ENCODE results near the gene GABBR2.

The GABBR2 gene

GRCh38 chr9:98558575-98558974, 150.2 kb downstream of the GABBR2 start:
- no peak overlapping the region for H3K4me3 ChIP-seq (ENCODE audit: low read depth, low read length)
- TF ChIP-seq CTCF (IDR thresholded peaks at IDR 0.05; ENCODE audit: borderline replicate concordance, insufficient read depth, low read depth, low read length) = no peak

DNA sequence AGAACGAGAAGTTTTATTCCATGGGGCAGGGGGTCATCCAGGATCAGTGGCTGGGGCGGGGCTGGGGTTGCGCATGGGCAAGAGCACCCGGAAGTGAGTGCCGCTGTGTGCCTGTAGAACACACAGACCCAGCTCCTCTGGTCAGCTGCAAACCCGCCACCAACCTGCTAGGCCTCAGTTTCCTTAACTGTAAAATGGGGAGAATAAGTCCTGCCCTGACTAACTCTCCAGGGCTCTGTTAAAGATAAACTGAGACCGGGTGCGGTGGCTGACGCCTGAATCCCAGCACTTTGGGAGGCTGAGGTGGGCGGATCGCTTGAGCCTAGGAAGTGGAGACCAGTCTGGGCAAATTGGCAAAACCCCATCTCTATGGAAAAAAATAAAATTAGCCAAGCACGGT, 152.2 kb downstream of the GABBR2 start:
- TF ChIP-seq CTCF (IDR thresholded peaks at IDR 0.05; ENCODE audit: borderline replicate concordance, insufficient read depth, low read depth, low read length) = no peak
- H3K4me3 ChIP-seq (ENCODE audit: low read depth, low read length) = no peak overlapping the region

GRCh38 chr9:98555651-98556465, 152.9 kb downstream of the GABBR2 start:
- H3K4me3 ChIP-seq (ENCODE audit: low read depth, low read length) = no peak overlapping the region
- TF ChIP-seq CTCF (IDR thresholded peaks at IDR 0.05; ENCODE audit: borderline replicate concordance, insufficient read depth, low read depth, low read length) = no peak

GRCh38 chr9:98554752-98555151, 154.0 kb downstream of the GABBR2 start:
- H3K4me3 ChIP-seq (ENCODE audit: low read depth, low read length) = no peak overlapping the region
- no peak for TF ChIP-seq CTCF (IDR thresholded peaks at IDR 0.05; ENCODE audit: borderline replicate concordance, insufficient read depth, low read depth, low read length)

DNA sequence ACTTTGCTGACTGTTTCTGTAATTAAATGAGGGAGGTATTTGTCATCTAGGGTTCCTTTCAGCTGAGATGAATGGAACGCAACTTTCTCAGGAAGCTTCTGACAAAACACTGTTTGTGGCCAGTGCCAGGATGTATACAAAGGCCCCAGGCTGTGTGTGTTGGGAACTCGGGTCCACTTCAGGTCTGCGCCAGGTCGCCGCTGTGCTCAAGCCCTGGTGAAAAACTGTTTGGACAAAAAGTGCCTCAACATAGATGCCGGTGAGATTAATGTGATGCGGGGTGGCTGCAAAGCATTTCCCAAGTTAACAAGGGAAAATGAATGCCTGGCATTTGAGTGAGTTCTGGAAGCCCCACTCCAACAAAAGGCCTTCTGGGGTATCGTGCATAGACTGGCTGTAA, 156.4 kb downstream of the GABBR2 start:
- no peak overlapping the region for H3K4me3 ChIP-seq (ENCODE audit: low read depth, low read length)
- TF ChIP-seq CTCF (IDR thresholded peaks at IDR 0.05; ENCODE audit: borderline replicate concordance, insufficient read depth, low read depth, low read length) = no peak

DNA sequence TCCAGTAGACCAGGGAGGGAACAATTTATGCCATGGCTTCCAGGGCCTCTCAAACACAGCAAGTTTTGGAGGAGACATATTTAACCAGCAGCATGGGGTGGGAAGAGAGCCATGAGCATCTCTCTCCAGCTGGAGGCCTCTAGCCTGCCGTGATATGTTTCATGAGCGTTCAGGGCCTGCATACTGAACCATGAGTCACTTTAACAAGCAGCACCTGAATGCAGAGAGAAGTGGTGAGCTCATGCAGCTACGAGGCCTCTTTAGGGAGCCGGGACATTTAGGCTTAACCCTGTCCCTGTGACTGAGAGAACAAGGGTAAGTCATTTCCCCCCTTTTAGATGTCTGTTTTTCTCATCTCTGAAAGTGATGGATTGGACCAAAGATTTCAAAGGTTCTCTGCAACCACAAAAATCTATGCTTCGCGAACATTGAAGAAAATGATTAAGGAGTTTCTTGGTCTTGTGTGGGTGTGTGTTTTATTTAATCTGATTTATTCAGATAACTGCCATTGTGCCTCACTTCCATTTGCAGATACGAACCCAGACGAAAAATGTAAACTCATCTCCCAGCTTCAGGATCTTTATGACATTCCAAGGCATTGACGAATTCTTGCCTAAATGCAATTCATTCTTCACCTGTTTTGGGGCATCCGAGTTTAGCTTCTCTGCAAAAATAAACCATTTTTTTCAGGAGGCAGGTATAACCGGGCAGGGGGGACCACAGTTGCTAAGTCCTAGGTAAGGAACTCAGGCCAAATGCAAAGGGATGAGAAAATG, 157.0 kb downstream of the GABBR2 start:
- TF ChIP-seq CTCF (IDR thresholded peaks at IDR 0.05; ENCODE audit: borderline replicate concordance, insufficient read depth, low read depth, low read length) = no peak
- H3K4me3 ChIP-seq (ENCODE audit: low read depth, low read length) = no peak overlapping the region

Measured in GM12875 (cell line).